ENCODE results near the gene GTPBP1.

Gene GTPBP1

GRCh38 chr22:38777087-38777671, 71.4 kb downstream of the GTPBP1 start:
- Histone ChIP-seq H3K79me2 (ENCODE audit: low read length) (no peaks in the 10 kb centered on the region), H3K9me2 (replicated peaks; ENCODE audit: insufficient read depth, low read length) (no peaks in the 10 kb centered on the region), H2AFZ (ENCODE audit: low read length) (no peak overlapping the region), H3K4me3 (ENCODE audit: low read length) (no peak overlapping the region), H3K27me3 (replicated peaks; ENCODE audit: insufficient read depth, low read length) (no peaks in the 10 kb centered on the region), H3K9ac (ENCODE audit: low read length) (no peak overlapping the region), H4K20me1 (ENCODE audit: insufficient read depth, low read length) (no peaks in the 10 kb centered on the region), H3K4me2 (ENCODE audit: low read depth, low read length) (no peak overlapping the region), H3K27ac (ENCODE audit: low read length) (no peak overlapping the region), H3K36me3 (replicated peaks; ENCODE audit: insufficient read depth, low read length) (no peaks in the 10 kb centered on the region), H3F3A (ENCODE audit: insufficient read depth, low read length) (no peaks in the 10 kb centered on the region), H3K4me1 (ENCODE audit: low read length) (no peaks in the 10 kb centered on the region), H3K9me3 (replicated peaks; ENCODE audit: insufficient read depth, low read length) (no peaks in the 10 kb centered on the region)
- TF ChIP-seq EZH2phosphoT487 (IDR thresholded peaks at IDR 0.05; ENCODE audit: low read length) (no peak), EZH2 (optimal IDR thresholded peaks at IDR 0.05; ENCODE audit: low read depth, low read length) (no peak)
- TF ChIP-seq, protein P1, sequence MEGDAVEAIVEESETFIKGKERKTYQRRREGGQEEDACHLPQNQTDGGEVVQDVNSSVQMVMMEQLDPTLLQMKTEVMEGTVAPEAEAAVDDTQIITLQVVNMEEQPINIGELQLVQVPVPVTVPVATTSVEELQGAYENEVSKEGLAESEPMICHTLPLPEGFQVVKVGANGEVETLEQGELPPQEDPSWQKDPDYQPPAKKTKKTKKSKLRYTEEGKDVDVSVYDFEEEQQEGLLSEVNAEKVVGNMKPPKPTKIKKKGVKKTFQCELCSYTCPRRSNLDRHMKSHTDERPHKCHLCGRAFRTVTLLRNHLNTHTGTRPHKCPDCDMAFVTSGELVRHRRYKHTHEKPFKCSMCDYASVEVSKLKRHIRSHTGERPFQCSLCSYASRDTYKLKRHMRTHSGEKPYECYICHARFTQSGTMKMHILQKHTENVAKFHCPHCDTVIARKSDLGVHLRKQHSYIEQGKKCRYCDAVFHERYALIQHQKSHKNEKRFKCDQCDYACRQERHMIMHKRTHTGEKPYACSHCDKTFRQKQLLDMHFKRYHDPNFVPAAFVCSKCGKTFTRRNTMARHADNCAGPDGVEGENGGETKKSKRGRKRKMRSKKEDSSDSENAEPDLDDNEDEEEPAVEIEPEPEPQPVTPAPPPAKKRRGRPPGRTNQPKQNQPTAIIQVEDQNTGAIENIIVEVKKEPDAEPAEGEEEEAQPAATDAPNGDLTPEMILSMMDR (IDR thresholded peaks at IDR 0.05; ENCODE audit: low read length) = no peak
- no peak for DNase-seq

DNA sequence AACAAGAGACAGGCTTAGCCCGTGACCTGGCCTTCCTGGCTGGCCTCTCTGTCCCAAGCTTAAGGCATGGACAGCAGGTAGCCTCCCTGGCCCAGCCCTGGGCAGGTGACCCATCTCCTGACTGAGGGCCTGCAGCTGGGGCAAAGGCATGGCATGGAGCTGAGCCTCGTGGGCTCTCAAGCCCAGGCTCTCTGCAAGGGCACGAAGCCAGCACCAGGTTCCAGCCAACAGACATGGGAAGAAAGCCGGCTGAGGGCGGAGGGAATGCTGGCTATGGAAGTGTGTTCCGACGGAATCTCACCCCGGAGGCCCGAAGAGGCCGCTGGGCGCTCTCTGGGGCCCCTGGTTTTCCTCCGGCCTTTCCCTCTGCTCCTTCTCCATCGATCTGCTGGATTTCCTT, 75.3 kb downstream of the GTPBP1 start:
- Histone ChIP-seq H4K20me1 (ENCODE audit: insufficient read depth, low read length) (no peaks in the 10 kb centered on the region), H3K79me2 (ENCODE audit: low read length) (no peaks in the 10 kb centered on the region), H3K27ac (ENCODE audit: low read length) (no peak overlapping the region), H3F3A (ENCODE audit: insufficient read depth, low read length) (no peaks in the 10 kb centered on the region), H3K27me3 (replicated peaks; ENCODE audit: insufficient read depth, low read length) (no peaks in the 10 kb centered on the region), H3K9ac (ENCODE audit: low read length) (no peak overlapping the region), H3K36me3 (replicated peaks; ENCODE audit: insufficient read depth, low read length) (no peaks in the 10 kb centered on the region), H3K9me3 (replicated peaks; ENCODE audit: insufficient read depth, low read length) (no peaks in the 10 kb centered on the region), H2AFZ (ENCODE audit: low read length) (no peak overlapping the region), H3K4me1 (ENCODE audit: low read length) (no peaks in the 10 kb centered on the region), H3K4me3 (ENCODE audit: low read length) (no peak overlapping the region), H3K9me2 (replicated peaks; ENCODE audit: insufficient read depth, low read length) (no peaks in the 10 kb centered on the region), H3K4me2 (ENCODE audit: low read depth, low read length) (no peak overlapping the region)
- DNase-seq = no peak
- TF ChIP-seq, protein P1 (IDR thresholded peaks at IDR 0.05; ENCODE audit: low read length) = no peak
- TF ChIP-seq EZH2phosphoT487 (IDR thresholded peaks at IDR 0.05; ENCODE audit: low read length) (no peak), EZH2 (optimal IDR thresholded peaks at IDR 0.05; ENCODE audit: low read depth, low read length) (no peak)

DNA sequence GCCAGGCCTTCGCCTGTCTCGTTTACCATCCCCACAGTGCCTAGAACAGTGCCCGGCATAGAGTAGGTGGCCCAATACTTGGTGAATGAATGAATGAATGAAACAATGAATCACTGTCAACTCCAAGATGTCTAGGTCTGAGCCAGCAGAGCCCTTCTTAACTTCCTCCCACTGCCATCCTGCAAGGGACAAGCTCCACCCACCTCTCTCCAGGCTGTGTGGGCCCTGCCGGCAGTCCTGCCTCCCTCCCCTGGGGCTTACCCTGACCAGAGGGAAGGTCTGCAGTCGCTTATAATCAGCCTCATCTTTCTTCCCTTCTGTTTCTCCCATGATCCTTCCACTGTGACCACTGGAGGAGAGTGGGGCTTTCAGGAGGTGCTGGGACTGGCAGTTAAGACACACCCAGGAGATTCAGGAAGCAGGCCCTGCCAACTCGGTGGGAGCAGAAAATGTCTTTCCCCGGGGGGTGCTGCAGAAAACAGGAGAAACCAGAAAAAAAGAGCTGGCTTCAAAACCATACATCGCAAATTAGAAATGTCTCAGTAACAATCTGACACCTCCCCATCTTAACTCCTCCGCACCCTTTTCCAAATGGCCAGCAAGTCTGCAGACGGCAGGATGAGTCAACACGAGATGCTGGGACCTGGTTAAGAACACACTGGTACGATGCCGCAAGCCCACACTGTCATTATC, 76.8 kb downstream of the GTPBP1 start:
- H3K4me1 ChIP-seq (ENCODE audit: low read length) = no peaks in the 10 kb centered on the region
- H3F3A ChIP-seq (ENCODE audit: insufficient read depth, low read length) = no peaks in the 10 kb centered on the region
- no peaks in the 10 kb centered on the region for H3K9me3 ChIP-seq (replicated peaks; ENCODE audit: insufficient read depth, low read length)
- H3K9me2 ChIP-seq (replicated peaks; ENCODE audit: insufficient read depth, low read length) = no peaks in the 10 kb centered on the region
- H3K9ac ChIP-seq (ENCODE audit: low read length) = no peak overlapping the region
- H2AFZ ChIP-seq (ENCODE audit: low read length) = no peak overlapping the region
- H3K4me2 ChIP-seq (ENCODE audit: low read depth, low read length) = no peak overlapping the region
- no peaks in the 10 kb centered on the region for H4K20me1 ChIP-seq (ENCODE audit: insufficient read depth, low read length)
- no peak overlapping the region for H3K27ac ChIP-seq (ENCODE audit: low read length)
- no peak overlapping the region for H3K4me3 ChIP-seq (ENCODE audit: low read length)
- H3K36me3 ChIP-seq (replicated peaks; ENCODE audit: insufficient read depth, low read length) = no peaks in the 10 kb centered on the region
- no peaks in the 10 kb centered on the region for H3K79me2 ChIP-seq (ENCODE audit: low read length)
- TF ChIP-seq EZH2 (optimal IDR thresholded peaks at IDR 0.05; ENCODE audit: low read depth, low read length) (no peak), EZH2phosphoT487 (IDR thresholded peaks at IDR 0.05; ENCODE audit: low read length) (no peak)
- TF ChIP-seq, protein P1 (IDR thresholded peaks at IDR 0.05; ENCODE audit: low read length) = no peak
- DNase-seq = no peak
- no peaks in the 10 kb centered on the region for H3K27me3 ChIP-seq (replicated peaks; ENCODE audit: insufficient read depth, low read length)

All from MM.1S (cell line).